HTERT RPE-1 (cell line): ENCODE measurements around the gene HOXB3.

Source experiments
- in situ Hi-C: fragments of 300-500 bp; cut with MboI; formaldehyde crosslinking; loops from 4 replicates; pipeline ENCODE4 v1.14.3; 2020; ENCODE audit warnings: low sequenced_read_pairs

Gene HOXB3

GRCh38 chr17:48613862-48614694 is 24.0 kb upstream of the HOXB3 start:
- in situ Hi-C loops = no loop called here

DNA sequence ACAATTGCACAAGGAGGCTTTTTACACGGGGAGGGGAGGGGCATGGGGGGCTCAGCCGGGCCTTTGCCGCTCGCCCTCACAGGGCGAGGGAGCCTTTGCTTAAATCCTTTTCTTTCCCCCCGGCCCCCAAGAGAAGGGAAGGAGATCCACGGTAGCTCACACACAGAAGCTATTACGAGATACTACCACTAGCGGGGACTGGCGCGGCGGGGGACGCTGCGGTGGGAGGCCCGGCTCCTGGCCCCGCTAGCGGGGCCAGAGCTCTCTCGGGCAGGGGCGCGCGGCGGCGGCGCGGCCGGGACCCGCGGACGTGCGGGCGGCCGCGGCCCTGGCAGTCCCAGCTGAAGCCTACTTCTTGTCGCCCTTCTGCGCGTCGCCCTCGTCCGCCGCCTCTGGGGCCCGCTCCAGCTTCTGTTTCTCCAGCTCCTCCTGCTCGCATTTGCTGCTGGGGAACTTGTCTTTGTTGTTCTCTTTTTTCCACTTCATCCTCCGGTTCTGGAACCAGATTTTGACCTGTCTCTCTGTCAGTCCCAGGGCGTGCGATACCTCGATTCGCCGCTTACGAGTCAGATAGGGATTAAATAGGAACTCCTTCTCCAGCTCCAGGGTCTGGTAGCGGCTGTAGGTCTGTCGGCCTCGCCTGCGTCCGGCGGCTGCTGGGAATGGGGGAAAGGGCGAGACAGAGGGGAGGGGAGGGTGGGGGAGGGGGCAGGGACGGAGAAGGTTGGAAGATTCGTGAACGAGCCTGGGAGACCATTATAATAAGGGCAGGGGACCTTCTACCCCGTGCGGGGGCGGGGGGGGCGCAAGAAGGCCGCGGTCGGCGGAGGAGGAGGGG is 23.0 kb upstream of the HOXB3 start:
- in situ Hi-C loops = no loop called here

DNA sequence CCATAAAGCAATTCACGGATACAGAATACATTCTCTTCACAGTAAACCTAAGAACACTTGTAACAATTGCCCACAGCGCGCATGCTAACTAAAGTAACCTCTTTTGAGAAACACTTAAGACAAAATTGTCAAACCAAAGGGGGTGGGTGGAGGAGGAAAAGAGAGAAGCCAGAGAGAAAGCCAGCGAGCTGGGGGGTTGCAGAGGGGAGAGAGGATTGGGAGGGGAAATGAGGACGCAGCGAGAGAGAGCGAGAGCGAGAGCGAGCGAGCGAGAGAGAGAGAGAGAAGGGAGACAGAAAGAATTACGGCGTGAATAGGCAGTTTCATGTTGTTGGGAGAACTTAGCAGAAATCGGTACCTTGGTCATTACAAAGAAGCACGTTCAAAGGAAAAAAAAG is 22.4 kb upstream of the HOXB3 start:
- in situ Hi-C loops = no loop called here

DNA sequence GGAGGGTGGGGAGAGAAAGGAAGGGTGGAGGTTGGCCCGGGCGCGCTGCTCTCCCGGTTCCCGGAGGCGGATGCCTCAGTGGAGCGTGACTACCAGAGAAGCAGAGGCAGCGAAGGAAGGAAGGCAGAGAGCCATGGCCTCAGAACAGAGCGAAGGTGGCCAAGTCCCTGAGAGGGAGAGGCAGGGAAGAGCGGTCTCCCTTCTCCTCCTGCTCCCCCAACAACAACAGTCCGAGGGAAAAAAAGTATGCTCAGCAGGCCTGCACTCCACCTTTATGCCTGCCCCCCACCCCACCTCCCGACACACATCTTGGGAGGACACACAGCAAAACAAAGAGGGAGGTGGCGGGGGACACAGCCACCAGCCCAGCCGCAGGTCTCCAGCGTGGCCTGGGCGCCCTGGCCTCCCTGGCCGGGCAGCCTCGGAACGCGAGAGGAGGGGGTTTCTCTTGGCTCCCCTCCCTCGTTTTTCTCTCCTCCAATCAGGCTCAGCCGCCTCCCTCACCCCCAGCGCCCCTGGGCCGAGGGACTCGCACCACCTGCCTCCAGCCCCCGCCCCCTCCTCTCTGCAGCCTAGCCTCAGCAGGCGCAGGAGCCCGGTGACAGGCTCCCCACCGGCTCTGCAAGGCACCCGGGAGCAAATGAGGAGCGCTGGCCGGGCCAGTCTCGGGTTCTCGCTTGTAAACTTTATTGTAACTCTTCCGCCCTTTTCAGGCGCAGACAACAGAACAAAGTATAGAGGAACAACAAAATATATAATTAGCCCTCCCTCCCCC is 21.8 kb upstream of the HOXB3 start:
- in situ Hi-C loops = no loop called here

GRCh38 chr17:48611213-48611612 is 21.2 kb upstream of the HOXB3 start:
- in situ Hi-C loops = no loop called here

- in situ Hi-C loops = no loop called here
Measured at GRCh38 chr17:48610282-48611211, 20.5 kb upstream of the HOXB3 start, which contains the start of gene HOXB7. TSS of gene HOXB7 (minus strand) at chr17:48611017. CDS start at chr17:48610918, 99 bp downstream.

GRCh38 chr17:48609759-48610281 is 19.8 kb upstream of the HOXB3 start:
- in situ Hi-C loops = no loop called here

DNA sequence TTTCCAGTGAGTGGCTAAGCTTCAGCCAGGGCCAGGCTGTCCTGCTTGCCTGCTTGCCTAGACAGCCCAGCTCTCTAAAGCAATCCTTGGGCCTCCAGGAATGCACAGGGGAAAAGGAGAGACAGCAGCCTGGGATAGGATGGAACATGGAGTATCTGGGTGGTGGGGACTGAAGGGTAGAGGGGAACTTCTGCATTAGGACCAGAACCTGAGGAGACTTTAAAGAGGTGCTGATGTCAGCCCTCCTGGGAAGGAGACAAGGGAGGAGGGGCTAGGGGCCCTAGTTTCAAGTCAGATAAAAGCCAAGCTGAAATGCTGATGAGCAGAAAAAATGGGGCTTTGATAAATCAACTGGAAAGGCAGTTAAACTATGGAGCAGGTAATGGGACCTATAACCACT is 19.0 kb upstream of the HOXB3 start:
- in situ Hi-C loops = no loop called here

DNA sequence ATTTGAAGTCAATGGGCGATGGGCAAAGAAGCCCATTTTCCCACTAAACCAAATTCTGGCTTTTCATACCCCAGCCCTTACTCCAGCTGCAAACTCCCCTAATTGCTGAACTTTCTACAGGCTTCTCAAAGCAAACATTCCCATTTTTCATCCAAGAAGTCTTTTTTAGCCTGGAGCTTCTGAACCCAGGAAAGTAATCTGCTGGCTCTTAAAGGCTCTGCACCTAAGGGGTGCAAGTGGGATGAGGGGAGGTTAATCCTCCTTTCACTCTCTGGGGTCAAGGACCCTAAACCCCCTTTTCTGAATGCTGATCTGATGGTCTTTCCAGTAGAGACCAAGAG is 18.4 kb upstream of the HOXB3 start:
- in situ Hi-C loops = no loop called here

GRCh38 chr17:48606892-48607614 is 17.0 kb upstream of the HOXB3 start:
- in situ Hi-C loops = no loop called here

GRCh38 chr17:48605991-48606891 is 16.2 kb upstream of the HOXB3 start:
- in situ Hi-C loops = no loop called here

DNA sequence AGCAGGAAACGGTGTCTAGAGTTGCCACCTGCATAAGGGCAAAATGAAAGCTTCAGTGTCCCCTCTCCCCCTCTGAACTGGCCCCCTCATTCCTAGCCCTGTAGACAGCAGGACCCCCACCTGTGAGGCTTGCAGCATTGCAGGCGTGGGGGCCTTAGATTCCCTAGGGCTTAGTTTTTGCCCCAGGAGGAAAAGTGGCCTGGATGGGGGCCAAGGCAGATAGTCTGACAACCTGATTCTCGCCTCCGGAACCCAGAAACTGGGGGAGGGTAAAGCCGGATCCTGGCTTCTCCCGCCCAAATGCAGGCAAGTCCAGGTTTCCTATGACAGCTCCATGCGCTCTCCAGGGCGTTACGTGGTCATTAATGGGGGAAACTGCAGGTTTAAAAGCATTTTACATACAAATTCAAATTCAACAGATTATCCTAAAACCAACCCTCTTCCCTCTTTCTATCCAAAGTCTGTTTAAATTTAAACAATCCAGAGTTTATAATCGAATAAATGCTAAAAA is 15.4 kb upstream of the HOXB3 start:
- in situ Hi-C loops = no loop called here

DNA sequence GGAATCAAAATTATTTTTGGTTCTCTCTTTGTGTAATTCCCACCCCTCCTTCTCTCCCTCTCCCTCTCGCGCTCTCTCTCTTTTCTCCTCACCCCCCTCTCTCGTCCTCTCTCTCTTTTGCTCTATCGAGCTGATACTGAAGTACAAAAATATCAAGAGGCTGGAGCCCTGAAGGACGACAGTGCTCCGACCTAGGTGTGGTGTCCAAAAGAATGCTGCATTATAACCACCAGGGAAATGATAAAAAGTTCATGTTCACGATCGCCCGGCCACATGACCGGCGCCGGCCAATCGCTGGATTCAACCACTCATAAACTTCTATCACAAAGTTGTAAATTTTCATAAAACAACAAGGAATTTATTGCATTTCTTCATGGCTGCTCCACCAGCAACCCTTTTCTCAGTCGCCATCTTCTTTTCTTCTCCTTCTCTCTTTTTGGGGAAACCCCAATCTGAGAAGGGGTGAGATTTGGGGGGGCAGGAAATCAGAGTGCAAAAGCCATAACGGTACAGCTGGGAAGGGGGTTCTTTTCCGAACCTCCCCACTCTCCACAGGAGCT is 14.8 kb upstream of the HOXB3 start, which contains the start of gene HOXB6:
HOXB6 (minus strand) TSS at position 217 of the 560 bp plus-strand sequence. CDS start 6,836 bp downstream, outside the sequence.
- in situ Hi-C loops = no loop called here

DNA sequence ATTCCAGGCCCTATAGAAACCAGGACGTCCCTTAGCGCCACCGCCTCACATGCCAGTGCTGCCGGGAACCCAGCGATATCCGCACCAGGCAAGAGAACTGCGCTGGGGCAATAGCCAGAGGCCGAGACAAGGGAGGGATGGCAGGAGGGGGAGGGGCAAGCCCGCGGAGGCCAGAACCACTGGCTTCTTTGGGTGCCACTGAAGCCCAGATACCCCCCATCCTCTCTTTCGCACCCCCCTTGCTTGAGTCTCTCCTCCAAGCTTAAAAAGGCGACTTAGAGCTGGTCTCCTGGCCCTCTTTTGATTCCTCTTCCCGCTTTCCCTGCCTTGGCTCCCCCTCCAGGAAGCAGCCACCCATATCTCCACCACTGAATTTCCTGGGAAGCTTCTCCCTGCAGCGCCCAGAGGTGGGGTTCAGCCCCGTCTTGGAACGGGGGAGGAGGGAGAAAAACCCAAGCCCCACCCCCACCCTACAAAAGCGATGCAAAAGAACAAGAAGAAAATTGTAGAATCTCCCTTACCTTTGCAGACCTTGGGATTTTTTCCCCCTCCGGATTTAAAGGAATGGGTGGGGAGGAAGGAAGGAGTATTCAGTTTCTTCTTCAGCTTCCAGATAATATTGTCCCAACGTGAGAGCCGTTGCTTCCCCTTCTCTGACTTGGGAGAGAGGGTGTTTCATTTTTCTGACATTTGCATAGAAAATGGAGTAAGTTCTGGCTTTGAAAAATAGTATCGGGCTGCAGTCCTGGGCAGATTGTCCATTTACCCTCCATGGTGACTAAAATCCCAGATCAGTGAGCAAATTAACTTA is 14.1 kb upstream of the HOXB3 start:
- in situ Hi-C loops = no loop called here

GRCh38 chr17:48601539-48602425 is 11.7 kb upstream of the HOXB3 start:
- in situ Hi-C loops = no loop called here

DNA sequence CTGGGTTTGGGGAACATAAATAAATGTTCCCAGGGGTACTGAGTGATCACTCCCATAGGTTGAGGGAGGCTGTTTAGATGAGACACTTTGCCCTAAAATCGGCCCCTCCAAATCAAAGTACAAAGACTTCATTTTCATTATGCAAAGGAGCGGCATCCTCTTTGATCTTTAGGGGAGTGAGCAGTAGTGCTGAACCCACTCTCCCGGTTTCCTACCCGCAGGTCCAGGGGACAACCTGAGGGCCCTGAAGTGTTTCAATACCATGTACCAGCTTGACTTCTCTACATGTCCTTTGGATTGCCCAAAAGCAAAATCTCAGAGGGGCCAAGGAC is 11.1 kb upstream of the HOXB3 start:
- in situ Hi-C loops = no loop called here
